ENCODE results near the gene GNA12.

DNA sequence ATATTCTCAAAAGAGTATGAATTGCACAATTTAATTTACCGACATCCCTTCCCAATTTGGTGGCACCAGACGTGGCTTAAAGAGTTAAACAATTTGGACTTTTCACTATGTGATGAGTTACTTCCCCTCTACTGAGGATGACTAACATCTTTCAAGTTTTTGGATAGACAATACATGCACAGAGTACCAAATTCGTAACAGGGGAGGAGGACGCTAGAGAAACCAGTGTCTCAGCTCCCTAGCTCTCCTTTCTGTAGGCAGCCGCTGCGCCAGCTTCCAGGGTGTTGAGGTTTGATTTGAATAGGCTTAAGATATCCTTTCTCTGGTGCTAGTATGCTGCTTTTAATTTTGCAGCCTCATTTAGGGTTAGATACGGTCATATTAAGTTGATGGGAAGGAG is 69.2 kb downstream of the GNA12 start:
- TF ChIP-seq, protein P1, sequence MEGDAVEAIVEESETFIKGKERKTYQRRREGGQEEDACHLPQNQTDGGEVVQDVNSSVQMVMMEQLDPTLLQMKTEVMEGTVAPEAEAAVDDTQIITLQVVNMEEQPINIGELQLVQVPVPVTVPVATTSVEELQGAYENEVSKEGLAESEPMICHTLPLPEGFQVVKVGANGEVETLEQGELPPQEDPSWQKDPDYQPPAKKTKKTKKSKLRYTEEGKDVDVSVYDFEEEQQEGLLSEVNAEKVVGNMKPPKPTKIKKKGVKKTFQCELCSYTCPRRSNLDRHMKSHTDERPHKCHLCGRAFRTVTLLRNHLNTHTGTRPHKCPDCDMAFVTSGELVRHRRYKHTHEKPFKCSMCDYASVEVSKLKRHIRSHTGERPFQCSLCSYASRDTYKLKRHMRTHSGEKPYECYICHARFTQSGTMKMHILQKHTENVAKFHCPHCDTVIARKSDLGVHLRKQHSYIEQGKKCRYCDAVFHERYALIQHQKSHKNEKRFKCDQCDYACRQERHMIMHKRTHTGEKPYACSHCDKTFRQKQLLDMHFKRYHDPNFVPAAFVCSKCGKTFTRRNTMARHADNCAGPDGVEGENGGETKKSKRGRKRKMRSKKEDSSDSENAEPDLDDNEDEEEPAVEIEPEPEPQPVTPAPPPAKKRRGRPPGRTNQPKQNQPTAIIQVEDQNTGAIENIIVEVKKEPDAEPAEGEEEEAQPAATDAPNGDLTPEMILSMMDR (conservative IDR thresholded peaks at IDR 0.05; ENCODE audit: low read depth, low read length), result no peak
- TF ChIP-seq EZH2 (IDR thresholded peaks at IDR 0.05; ENCODE audit: borderline replicate concordance, low read depth, low read length, poor library complexity, severe bottlenecking), result no peak

Data from A673 (cell line).